Measurements from ENCODE around the gene ZNF174. TPM values are rescaled to one million over a fixed set of nuclear protein-coding genes. Genes with fewer than 3 reads are reported as not detected.

Gene ZNF174
- total and polyA plus RNA-seq, 2 of the 4 experiments (the other 2 are of a cell fraction) = 7.2 to 10.6 TPM

DNA sequence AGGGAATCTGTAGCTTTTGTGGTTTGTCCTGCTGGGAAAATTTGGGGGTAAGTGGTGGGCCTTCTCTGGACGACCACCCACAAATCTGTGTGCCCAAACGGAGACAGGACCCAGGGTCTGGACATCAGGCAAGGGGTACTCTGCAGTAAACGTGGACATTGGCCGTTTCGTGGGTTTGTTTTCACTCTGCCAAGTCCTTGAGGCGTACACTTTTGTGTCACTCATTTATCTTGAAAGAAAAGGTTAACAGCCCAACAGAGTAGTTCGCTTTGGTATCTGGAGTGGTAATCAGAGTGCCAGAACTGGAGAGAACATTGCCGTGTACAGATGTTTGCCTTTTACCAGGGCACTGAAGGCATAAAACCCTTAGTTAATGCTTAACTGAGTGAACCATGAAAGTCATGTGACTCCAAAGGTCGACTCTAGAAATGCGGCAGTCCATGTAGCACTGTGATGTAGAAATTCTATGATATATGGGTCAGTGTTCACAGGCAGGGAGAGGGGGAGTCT lies 57.9 kb downstream of the ZNF174 start:
- Histone ChIP-seq H2BK5ac (ENCODE audit: low read depth, low read length, poor library complexity, severe bottlenecking) (peak overlapping the region; percentile 89), H2AK9ac (replicated peaks; ENCODE audit: low read depth, low read length, poor library complexity) (peak overlapping the region; percentile 100), H2BK20ac (ENCODE audit: low read depth, low read length) (no peak overlapping the region), H3K14ac (replicated peaks; ENCODE audit: low read depth, low read length) (peak overlapping the region; percentile 96), H2BK15ac (ENCODE audit: low read depth, low read length) (no peak overlapping the region), H3K23ac (ENCODE audit: low read depth, low read length) (peak overlapping the region; percentile 93), H4K5ac (ENCODE audit: low read depth, low read length) (peak overlapping the region; percentile 69), H4K8ac (ENCODE audit: low read depth in 2 of 2, low read length in 2 of 2) (peak overlapping the region; percentile 55 to 65; a peak in 2 of 4 replicates), H3K27ac (ENCODE audit: insufficient read depth, low read length) (peak overlapping the region; percentile 92), H3K4me3 (ENCODE audit: insufficient read depth, low read depth, low read length) (peak overlapping the region; percentile 86), H4K91ac (ENCODE audit: insufficient read depth, low read depth, low read length) (peak overlapping the region; percentile 35; the same call in 1 of the 2 replicates), H2BK120ac (ENCODE audit: low read depth, low read length) (peak overlapping the region; percentile 16; the same call in 1 of the 2 replicates), H3K4me2 (ENCODE audit: low read depth, low read length) (peak overlapping the region; percentile 96), H3K4me1 (ENCODE audit: control insufficient read depth, insufficient read depth, low read length) (peaks cover 9% of the 10 kb centered on the region), H4K20me1 (ENCODE audit: insufficient read depth, low read length) (peaks cover 54% of the 10 kb centered on the region), H3K4ac (ENCODE audit: low read depth, low read length) (peak overlapping the region; percentile 90), H2AK5ac (ENCODE audit: low read depth, low read length) (peak overlapping the region; percentile 89), H3K36me3 (ENCODE audit: control insufficient read depth, insufficient read depth, low read length) (no peaks in the 10 kb centered on the region), H3K18ac (ENCODE audit: low read depth, low read length) (peak overlapping the region; percentile 53), H2AFZ (replicated peaks; ENCODE audit: low read length, poor library complexity) (peak overlapping the region; percentile 94), H3K9me1 (ENCODE audit: insufficient read depth, low read length) (peaks cover 26% of the 10 kb centered on the region), H3K79me1 (ENCODE audit: low read depth in 1 of 2, low read length in 2 of 2) (peaks cover 10 to 65% of the 10 kb centered on the region in 2 experiments; a peak in 3 of 4 replicates), H3K56ac (ENCODE audit: extremely low read depth, insufficient read depth, low read length) (peak overlapping the region; percentile 79), H3K9me3 (ENCODE audit: control insufficient read depth, insufficient read depth, low read length) (no peaks in the 10 kb centered on the region), H3K27me3 (ENCODE audit: control insufficient read depth, insufficient read depth, low read length) (no peaks in the 10 kb centered on the region), H3K9ac (ENCODE audit: low read depth, low read length) (peak overlapping the region; percentile 90)
- TF ChIP-seq NFE2L2 (IDR thresholded peaks at IDR 0.05; ENCODE audit: low read depth, low read length) = no peak
- TF ChIP-seq, protein P1, sequence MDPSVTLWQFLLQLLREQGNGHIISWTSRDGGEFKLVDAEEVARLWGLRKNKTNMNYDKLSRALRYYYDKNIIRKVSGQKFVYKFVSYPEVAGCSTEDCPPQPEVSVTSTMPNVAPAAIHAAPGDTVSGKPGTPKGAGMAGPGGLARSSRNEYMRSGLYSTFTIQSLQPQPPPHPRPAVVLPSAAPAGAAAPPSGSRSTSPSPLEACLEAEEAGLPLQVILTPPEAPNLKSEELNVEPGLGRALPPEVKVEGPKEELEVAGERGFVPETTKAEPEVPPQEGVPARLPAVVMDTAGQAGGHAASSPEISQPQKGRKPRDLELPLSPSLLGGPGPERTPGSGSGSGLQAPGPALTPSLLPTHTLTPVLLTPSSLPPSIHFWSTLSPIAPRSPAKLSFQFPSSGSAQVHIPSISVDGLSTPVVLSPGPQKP (IDR thresholded peaks at IDR 0.05; ENCODE audit: borderline replicate concordance, low read depth, low read length) = no peak
- no peak for TF ChIP-seq MAFK (IDR thresholded peaks at IDR 0.05; ENCODE audit: low read depth, low read length)
- no peak for TF ChIP-seq POLR2A (IDR thresholded peaks at IDR 0.05; ENCODE audit: low read depth, low read length)
- no peak for TF ChIP-seq FOS (IDR thresholded peaks at IDR 0.05; ENCODE audit: low read depth, low read length)
- TF ChIP-seq RCOR1 (IDR thresholded peaks at IDR 0.05; ENCODE audit: insufficient replicate concordance, low read length) = no peak
- TF ChIP-seq, protein P2, sequence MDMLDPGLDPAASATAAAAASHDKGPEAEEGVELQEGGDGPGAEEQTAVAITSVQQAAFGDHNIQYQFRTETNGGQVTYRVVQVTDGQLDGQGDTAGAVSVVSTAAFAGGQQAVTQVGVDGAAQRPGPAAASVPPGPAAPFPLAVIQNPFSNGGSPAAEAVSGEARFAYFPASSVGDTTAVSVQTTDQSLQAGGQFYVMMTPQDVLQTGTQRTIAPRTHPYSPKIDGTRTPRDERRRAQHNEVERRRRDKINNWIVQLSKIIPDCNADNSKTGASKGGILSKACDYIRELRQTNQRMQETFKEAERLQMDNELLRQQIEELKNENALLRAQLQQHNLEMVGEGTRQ (IDR thresholded peaks at IDR 0.05; ENCODE audit: low read depth, low read length) = peak; percentile 52; the same call in 1 of the 2 replicates
- dilution Hi-C loops (cut with HindIII; ENCODE audit: low sequenced_read_pairs, unreplicated experiment) (no loop called here), in situ Hi-C loops (cut with MboI; ENCODE audit: low sequenced_read_pairs) (no loop called here), intact Hi-C loops (cut with micrococcal nuclease) (loop anchor here (2.0 kb wide), 2 partner anchors 42 to 58 kb away; partner anchors contain the start of genes CLUAP1, ZNF174 and ZSCAN32)
- ATAC-seq (ENCODE audit: low read depth) (no peak), DNase-seq (peak; percentile 15)
- BruUV-seq (replicated peaks) = no TSS peak
- ChIA-PET CTCF (no interaction called here), POLR2A (ENCODE audit: unreplicated experiment) (no interaction called here)
- WGBS, 2 experiments (ENCODE audit: extremely low coverage in 2 of 2, insufficient read length in 1 of 2) = 13% methylated on average over 6 of the region's 10 CpGs; no CpG with 5 or more reads in 1 of the 2 experiments

Other genes starting within 250 kb of the ZNF174 start
- gene OR1F1, start 213.0 kb upstream of the ZNF174 start, total RNA-seq (2012; rRNA removed) = not detected in 2 replicates
- 0.12 and 0.27 TPM in 2 replicates for gene OR1F1, start 213.0 kb upstream of the ZNF174 start, polyA plus RNA-seq (2012; rRNA removed)
- 7.5 and 8.3 TPM in 2 replicates for gene ZNF200, start 166.1 kb upstream of the ZNF174 start, total RNA-seq (2012; rRNA removed)
- gene ZNF200, start 166.1 kb upstream of the ZNF174 start, polyA plus RNA-seq (2012; rRNA removed) = 2.8 and 3.7 TPM in 2 replicates
- gene MEFV, start 144.6 kb upstream of the ZNF174 start, total RNA-seq (2012; rRNA removed) = not detected in 2 replicates
- gene MEFV, start 144.6 kb upstream of the ZNF174 start, polyA plus RNA-seq (2012; rRNA removed) = not detected in 2 replicates
- gene ZNF263, start 117.7 kb upstream of the ZNF174 start, total RNA-seq (2012; rRNA removed) = 36.1 and 40.3 TPM in 2 replicates
- gene ZNF263, start 117.7 kb upstream of the ZNF174 start, polyA plus RNA-seq (2012; rRNA removed) = 17.1 and 20.8 TPM in 2 replicates
- gene TIGD7, start 95.8 kb upstream of the ZNF174 start, total RNA-seq (2012; rRNA removed) = 2.7 and 3.9 TPM in 2 replicates
- 2.1 and 2.5 TPM in 2 replicates for gene TIGD7, start 95.8 kb upstream of the ZNF174 start, polyA plus RNA-seq (2012; rRNA removed)
- gene ZNF75A, start 95.7 kb upstream of the ZNF174 start, total RNA-seq (2012; rRNA removed) = 15.4 and 17.8 TPM in 2 replicates
- 9.2 and 14.6 TPM in 2 replicates for gene ZNF75A, start 95.7 kb upstream of the ZNF174 start, polyA plus RNA-seq (2012; rRNA removed)
- gene OR2C1, start 45.3 kb upstream of the ZNF174 start, total RNA-seq (2012; rRNA removed) = under 0.01 TPM in 1 of 2 replicates, not detected in the other
- 0.05 TPM in 1 of 2 replicates, not detected in the other for gene OR2C1, start 45.3 kb upstream of the ZNF174 start, polyA plus RNA-seq (2012; rRNA removed)
- gene ZSCAN32, start 211 bp upstream of the ZNF174 start, total RNA-seq (2012; rRNA removed) = 10.0 and 16.5 TPM in 2 replicates
- 10.3 and 13.0 TPM in 2 replicates for gene ZSCAN32, start 211 bp upstream of the ZNF174 start, polyA plus RNA-seq (2012; rRNA removed)
- 3.0 and 3.1 TPM in 2 replicates for gene ZNF597, start 42.3 kb downstream of the ZNF174 start, total RNA-seq (2012; rRNA removed)
- 0.79 and 0.91 TPM in 2 replicates for gene ZNF597, start 42.3 kb downstream of the ZNF174 start, polyA plus RNA-seq (2012; rRNA removed)
- 5.6 and 7.5 TPM in 2 replicates for gene NAA60, start 42.5 kb downstream of the ZNF174 start, total RNA-seq (2012; rRNA removed)
- gene NAA60, start 42.5 kb downstream of the ZNF174 start, polyA plus RNA-seq (2012; rRNA removed) = 15.2 and 18.0 TPM in 2 replicates
- not detected in 2 replicates for gene C16orf90, start 94.3 kb downstream of the ZNF174 start, total RNA-seq (2012; rRNA removed)
- gene C16orf90, start 94.3 kb downstream of the ZNF174 start, polyA plus RNA-seq (2012; rRNA removed) = not detected in 2 replicates
- 6.8 and 13.3 TPM in 2 replicates for gene CLUAP1, start 99.8 kb downstream of the ZNF174 start, total RNA-seq (2012; rRNA removed)
- 10.7 and 14.4 TPM in 2 replicates for gene CLUAP1, start 99.8 kb downstream of the ZNF174 start, polyA plus RNA-seq (2012; rRNA removed)
- gene NLRC3, start 176.2 kb downstream of the ZNF174 start, total RNA-seq (2012; rRNA removed) = not detected in 2 replicates
- not detected in 2 replicates for gene NLRC3, start 176.2 kb downstream of the ZNF174 start, polyA plus RNA-seq (2012; rRNA removed)
- gene SLX4, start 210.4 kb downstream of the ZNF174 start, total RNA-seq (2012; rRNA removed) = 1.3 and 1.7 TPM in 2 replicates
- gene SLX4, start 210.4 kb downstream of the ZNF174 start, polyA plus RNA-seq (2012; rRNA removed) = 2.8 and 3.1 TPM in 2 replicates

Data from IMR-90 (cell line).